ENCODE data around the gene RNFT2.

Gene RNFT2

DNA sequence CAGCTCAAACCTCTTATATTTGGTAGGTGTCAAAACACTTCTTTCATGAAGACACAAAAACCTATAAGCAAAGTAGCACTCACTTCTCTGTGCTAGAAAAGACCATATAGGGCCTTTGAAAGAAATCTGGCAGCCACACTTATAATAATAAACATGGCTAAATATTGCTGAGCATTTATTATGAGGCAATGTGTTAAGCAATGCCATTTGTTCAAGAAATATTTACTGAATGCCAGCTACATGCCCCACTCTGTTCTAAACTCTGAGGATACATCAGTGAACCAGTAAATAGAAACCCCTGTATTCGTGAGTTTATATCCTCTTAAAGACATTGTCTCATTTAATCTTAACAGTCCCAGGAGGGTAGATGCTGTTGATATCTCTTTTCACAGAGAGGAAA is 52.0 kb downstream of the RNFT2 start:
- TF ChIP-seq ZFX (IDR thresholded peaks at IDR 0.05) (no peak), CTCF (conservative IDR thresholded peaks at IDR 0.05) (no peak)
- no peak overlapping the region for H3K27ac ChIP-seq

GRCh38 chr12:116792403-116792802 is 54.3 kb downstream of the RNFT2 start:
- TF ChIP-seq ZFX (IDR thresholded peaks at IDR 0.05) (no peak), CTCF (conservative IDR thresholded peaks at IDR 0.05) (no peak)
- H3K27ac ChIP-seq, result no peak overlapping the region

GRCh38 chr12:116794725-116795124 is 56.6 kb downstream of the RNFT2 start:
- no peak for TF ChIP-seq CTCF (conservative IDR thresholded peaks at IDR 0.05)
- TF ChIP-seq ZFX (IDR thresholded peaks at IDR 0.05), result no peak
- no peak overlapping the region for H3K27ac ChIP-seq

DNA sequence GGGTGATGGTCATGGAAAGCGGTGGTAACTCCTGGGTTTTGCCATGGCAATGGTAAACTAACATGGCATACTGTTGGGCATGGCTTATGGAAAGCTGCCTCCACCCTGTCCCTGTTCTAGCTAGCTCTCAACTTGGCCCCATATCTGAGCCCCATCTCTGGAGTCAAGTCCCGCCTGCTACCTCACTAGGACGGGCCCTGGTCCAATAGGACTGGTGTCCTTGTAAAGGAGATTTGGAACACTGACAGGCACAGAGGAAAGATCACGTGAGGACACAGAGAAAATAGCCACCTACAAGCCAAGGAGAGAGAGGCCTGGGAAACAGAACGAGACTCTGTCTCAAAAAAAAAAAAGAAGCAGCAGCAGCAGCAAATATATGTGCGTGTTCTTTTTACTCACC is 59.8 kb downstream of the RNFT2 start:
- H3K27ac ChIP-seq, result no peak overlapping the region
- TF ChIP-seq ZFX (IDR thresholded peaks at IDR 0.05) (no peak), CTCF (conservative IDR thresholded peaks at IDR 0.05) (no peak)

- no peak for TF ChIP-seq ZFX (IDR thresholded peaks at IDR 0.05)
- TF ChIP-seq CTCF (conservative IDR thresholded peaks at IDR 0.05), result no peak
- H3K27ac ChIP-seq, result no peak overlapping the region
These were observed 60.6 kb downstream of the RNFT2 start for GRCh38 chr12:116798719-116799118.

GRCh38 chr12:116799955-116800354 is 61.8 kb downstream of the RNFT2 start:
- H3K27ac ChIP-seq, result no peak overlapping the region
- TF ChIP-seq ZFX (IDR thresholded peaks at IDR 0.05) (no peak), CTCF (conservative IDR thresholded peaks at IDR 0.05) (no peak)

- TF ChIP-seq CTCF (conservative IDR thresholded peaks at IDR 0.05) (no peak), ZFX (IDR thresholded peaks at IDR 0.05) (no peak)
- no peak overlapping the region for H3K27ac ChIP-seq
These were observed 62.8 kb downstream of the RNFT2 start for GRCh38 chr12:116800918-116801317.
